VCaP (cell line): ENCODE measurements around the gene CMPK1.

ENCODE experiments used
- H3K27ac ChIP-seq: fragments of 450-650 bp; 2 replicates; pipeline ENCODE4 v1.5.1; 2017
- TF ChIP-seq, protein P1 (sequence below): fragments of 450-650 bp; conservative IDR thresholded peaks from 2 replicates; pipeline ENCODE4 v1.5.1; 2017; ENCODE audit warnings: mild to moderate bottlenecking, moderate library complexity

The CMPK1 gene

DNA sequence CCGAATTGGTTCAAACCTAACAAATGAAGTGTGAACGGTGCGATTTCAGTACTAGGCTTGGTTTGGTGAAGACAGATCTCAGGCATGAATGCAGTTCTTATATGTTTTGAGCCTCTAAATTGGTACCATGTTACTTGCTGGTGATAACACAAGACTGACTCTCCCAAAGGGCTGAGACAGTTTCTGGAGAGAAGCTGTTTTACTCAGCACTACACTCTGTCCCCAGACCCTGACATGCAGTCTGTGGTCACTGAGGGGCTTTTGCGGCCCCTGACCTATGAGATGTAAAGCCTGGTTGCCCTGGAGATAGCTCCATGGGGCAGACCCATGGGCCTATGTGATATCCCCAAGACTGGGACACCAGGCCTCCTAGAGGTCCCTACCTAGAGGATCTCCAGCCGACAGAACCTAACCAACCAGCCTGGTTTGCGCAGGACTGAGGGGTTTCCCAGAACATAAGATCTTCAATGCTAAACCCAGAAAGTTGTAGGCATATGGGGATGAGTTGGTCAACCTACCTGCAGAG is 63.1 kb downstream of the CMPK1 start:
- TF ChIP-seq, protein P1, sequence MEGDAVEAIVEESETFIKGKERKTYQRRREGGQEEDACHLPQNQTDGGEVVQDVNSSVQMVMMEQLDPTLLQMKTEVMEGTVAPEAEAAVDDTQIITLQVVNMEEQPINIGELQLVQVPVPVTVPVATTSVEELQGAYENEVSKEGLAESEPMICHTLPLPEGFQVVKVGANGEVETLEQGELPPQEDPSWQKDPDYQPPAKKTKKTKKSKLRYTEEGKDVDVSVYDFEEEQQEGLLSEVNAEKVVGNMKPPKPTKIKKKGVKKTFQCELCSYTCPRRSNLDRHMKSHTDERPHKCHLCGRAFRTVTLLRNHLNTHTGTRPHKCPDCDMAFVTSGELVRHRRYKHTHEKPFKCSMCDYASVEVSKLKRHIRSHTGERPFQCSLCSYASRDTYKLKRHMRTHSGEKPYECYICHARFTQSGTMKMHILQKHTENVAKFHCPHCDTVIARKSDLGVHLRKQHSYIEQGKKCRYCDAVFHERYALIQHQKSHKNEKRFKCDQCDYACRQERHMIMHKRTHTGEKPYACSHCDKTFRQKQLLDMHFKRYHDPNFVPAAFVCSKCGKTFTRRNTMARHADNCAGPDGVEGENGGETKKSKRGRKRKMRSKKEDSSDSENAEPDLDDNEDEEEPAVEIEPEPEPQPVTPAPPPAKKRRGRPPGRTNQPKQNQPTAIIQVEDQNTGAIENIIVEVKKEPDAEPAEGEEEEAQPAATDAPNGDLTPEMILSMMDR = no peak
- H3K27ac ChIP-seq = no peak overlapping the region

DNA sequence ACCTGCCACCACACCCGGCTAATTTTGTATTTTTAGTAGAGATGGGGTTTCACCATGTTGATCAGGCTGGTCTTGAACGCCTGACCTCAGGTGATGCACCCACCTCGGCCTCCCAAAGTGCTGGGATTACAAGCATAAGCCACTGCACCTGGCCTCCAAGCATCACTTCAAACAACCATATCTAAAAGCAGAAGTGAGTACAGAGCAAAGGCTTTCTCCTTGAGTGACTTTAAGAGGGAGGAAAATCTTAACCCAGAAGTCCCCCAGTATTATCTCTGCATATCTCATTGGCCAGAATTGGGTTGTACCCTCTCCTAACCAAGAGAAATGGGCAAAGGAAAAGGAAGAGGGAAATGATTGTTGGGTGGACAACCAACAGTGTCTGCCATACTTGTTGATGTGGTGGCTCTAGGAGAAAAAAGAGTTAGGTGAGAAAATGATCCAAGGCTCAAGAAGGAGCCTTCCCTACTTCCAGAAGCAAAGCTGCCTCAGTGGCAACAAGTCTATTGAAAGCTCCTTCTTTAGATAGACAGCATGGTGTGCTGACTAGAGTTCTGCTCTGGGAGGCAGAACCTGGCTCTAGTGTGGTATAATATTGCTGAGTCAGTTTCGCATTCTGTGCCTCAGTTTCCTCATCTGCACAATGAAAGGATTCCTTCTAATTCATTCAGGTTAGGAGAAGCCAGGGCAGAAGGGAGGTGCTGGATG is 65.7 kb downstream of the CMPK1 start:
- TF ChIP-seq, protein P1 = no peak
- no peak overlapping the region for H3K27ac ChIP-seq

DNA sequence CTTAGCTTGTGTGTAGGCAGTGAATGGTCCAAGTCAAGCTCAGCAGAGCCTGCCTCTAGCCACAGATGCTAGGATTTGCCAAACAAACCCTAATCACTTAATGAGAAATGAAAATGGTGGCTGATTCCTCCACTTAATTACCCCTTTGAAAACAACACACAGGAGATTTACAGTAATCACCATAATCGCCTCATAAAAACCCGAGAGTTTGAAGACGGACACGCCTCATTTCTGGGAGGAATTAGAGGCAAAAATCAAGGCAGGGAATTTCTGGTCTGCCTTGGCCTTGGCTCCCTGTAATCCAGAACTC is 66.2 kb downstream of the CMPK1 start:
- TF ChIP-seq, protein P1 = no peak
- no peak overlapping the region for H3K27ac ChIP-seq

DNA sequence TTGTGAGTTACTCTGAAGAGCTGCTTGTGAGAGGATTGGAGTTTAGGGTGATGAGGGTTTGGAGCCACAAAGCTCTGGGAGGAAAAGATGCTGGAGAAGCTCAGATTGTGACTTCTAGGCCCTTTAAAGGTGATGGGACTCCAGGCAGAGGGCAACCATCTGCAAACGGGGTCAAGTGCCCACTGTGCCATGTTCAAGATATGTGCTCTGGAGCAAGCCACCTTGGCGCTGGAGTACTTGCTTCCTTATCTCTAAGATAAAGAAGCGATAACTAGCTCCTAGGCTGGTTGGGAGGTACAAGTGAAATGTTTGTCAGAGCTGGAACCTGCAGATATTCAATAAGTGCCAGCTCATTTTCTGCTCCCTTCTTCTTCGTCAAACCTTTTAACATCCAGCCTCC is 68.2 kb downstream of the CMPK1 start:
- no peak overlapping the region for H3K27ac ChIP-seq
- TF ChIP-seq, protein P1 = no peak

DNA sequence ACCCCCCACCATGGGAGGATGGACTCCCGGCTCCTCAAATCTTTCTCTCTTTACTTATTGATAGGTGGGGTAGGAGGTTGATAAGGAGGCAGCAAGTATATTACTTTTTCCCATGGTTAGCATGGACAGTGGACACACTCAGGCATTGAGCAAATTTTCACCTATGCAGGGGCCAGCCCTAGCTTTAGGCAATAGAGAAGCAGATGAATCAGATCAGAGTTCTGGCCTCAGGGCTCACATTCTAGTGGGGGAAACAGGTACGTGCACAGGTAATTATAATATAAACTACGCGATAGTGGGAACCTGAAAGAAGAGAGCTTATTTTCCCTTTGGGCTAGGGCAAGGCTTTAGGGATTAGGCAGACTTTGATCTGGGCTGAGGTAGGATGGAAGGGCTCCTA is 69.0 kb downstream of the CMPK1 start:
- H3K27ac ChIP-seq = no peak overlapping the region
- TF ChIP-seq, protein P1 = no peak

DNA sequence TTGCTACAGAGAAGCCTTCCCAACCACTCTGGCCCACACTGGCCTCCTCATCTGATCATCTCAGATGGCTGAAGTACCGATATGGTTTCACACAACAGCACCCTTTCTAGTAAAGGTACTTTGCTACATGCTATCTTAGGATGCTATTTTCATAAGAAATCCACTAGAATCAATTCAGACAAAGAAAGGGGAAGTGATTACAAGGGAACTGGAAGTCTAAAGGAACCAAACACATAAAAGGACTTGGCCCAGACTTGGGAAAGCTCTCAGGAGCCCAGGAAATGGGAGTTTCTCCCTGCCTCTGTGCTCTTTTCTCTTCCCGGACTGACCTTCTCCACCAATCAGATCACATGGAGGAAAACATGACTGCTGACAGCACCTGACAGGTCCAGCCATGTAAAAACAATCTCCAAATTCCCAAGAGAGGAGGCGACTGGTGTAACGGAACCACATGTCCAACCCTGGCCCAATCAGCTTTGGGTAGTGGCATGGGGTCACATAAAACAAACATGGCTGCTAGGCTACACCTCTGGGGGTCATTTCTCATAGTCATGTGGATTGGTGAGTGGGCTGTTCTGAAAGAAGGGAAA is 69.8 kb downstream of the CMPK1 start:
- no peak overlapping the region for H3K27ac ChIP-seq
- TF ChIP-seq, protein P1 = no peak

DNA sequence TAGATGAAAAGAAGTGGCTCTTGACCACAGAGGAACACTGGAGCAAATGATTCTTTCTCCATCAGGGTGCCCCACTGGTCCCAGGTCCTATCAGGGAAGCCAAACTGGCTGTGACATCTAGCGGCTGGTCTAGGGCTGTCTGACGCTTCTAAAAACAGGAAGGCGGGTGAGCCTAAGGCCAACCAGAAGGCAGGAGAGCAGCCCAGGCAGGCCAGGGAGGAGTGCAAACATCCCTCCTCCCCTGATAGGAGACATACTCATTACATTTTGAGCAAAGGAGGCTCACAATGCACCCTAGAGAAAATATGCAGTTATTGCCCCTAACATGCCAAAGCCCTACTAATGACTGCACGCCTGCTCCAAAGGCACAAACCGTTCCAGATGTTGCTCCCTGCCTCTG is 72.1 kb downstream of the CMPK1 start:
- H3K27ac ChIP-seq = no peak overlapping the region
- TF ChIP-seq, protein P1 = no peak
